ENCODE data around the gene ARMC2. TPM values are rescaled to one million over a fixed set of nuclear protein-coding genes. Genes with fewer than 3 reads are reported as not detected.

The ARMC2 gene
- total and polyA plus RNA-seq, 2 of the 4 experiments (the other 2 are of a cell fraction): 0.72 to 3.9 TPM

DNA sequence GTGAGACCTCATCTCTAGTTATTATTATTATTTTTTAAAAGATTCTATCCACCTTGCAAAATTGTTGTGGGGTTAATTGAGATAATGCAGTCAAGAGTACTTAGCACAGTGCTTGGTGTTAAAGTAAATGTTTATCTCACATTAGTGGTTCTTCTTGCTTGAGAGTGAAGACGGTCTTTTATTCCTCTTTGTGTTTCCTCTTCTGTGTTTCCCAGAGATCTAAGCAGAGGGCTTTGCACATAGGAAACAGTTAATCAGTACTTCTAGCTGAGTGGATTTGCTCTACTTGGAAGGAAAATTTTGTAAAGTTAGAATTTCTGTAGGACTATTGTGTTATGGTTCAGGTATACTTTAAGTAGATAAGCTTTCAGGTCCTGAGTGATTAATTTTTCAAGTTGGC, 3.5 kb downstream of the ARMC2 start:
- Histone ChIP-seq H3K4ac (ENCODE audit: low read depth, low read length) (no peak overlapping the region), H2BK15ac (ENCODE audit: low read depth, low read length) (no peak overlapping the region), H2AK9ac (replicated peaks; ENCODE audit: low read depth, low read length, poor library complexity) (no peak overlapping the region), H2BK120ac (ENCODE audit: low read depth, low read length) (no peak overlapping the region), H4K91ac (ENCODE audit: insufficient read depth, low read depth, low read length) (no peak overlapping the region), H3K79me1 (ENCODE audit: low read depth in 1 of 2, low read length in 2 of 2) (peaks cover 0 to 3% of the 10 kb centered on the region in 2 experiments; a peak in 1 of 4 replicates), H2AFZ (replicated peaks; ENCODE audit: low read length, poor library complexity) (no peak overlapping the region), H3K9ac (ENCODE audit: low read depth, low read length) (no peak overlapping the region), H4K20me1 (ENCODE audit: insufficient read depth, low read length) (0 out of 2 replicates have a peak, but pooled peaks cover 2% of the 10 kb centered on the region), H3K18ac (ENCODE audit: low read depth, low read length) (no peak overlapping the region), H3K36me3 (ENCODE audit: control insufficient read depth, insufficient read depth, low read length) (peaks cover 3% of the 10 kb centered on the region), H3K4me3 (ENCODE audit: insufficient read depth, low read depth, low read length) (no peak overlapping the region), H3K9me3 (ENCODE audit: control insufficient read depth, insufficient read depth, low read length) (peaks cover 3% of the 10 kb centered on the region; the same call in 1 of the 2 replicates), H3K14ac (replicated peaks; ENCODE audit: low read depth, low read length) (no peak overlapping the region), H3K9me1 (ENCODE audit: insufficient read depth, low read length) (peaks cover 7% of the 10 kb centered on the region), H3K4me2 (ENCODE audit: low read depth, low read length) (no peak overlapping the region), H3K4me1 (ENCODE audit: control insufficient read depth, insufficient read depth, low read length) (peaks cover 4% of the 10 kb centered on the region), H3K23ac (ENCODE audit: low read depth, low read length) (no peak overlapping the region), H2BK5ac (ENCODE audit: low read depth, low read length, poor library complexity, severe bottlenecking) (no peak overlapping the region), H2BK20ac (ENCODE audit: low read depth, low read length) (no peak overlapping the region), H3K27me3 (ENCODE audit: control insufficient read depth, insufficient read depth, low read length) (no peaks in the 10 kb centered on the region), H2AK5ac (ENCODE audit: low read depth, low read length) (no peak overlapping the region), H3K56ac (ENCODE audit: extremely low read depth, insufficient read depth, low read length) (no peak overlapping the region), H3K27ac (ENCODE audit: insufficient read depth, low read length) (no peak overlapping the region), H4K5ac (ENCODE audit: low read depth, low read length) (no peak overlapping the region), H4K8ac (ENCODE audit: low read depth in 2 of 2, low read length in 2 of 2) (no peak overlapping the region)
- ChIA-PET CTCF (interaction anchor here (0.9 kb wide), 1 partner anchor 20 kb away, joined by 3 read pairs; no protein-coding TSS in a partner anchor), POLR2A (ENCODE audit: unreplicated experiment) (no interaction called here)
- dilution Hi-C loops (cut with HindIII; ENCODE audit: low sequenced_read_pairs, unreplicated experiment): no loop called here
- BruUV-seq (replicated peaks): no TSS peak
- intact Hi-C loops (cut with micrococcal nuclease): no loop called here
- in situ Hi-C loops (cut with MboI; ENCODE audit: low sequenced_read_pairs): no loop called here
- DNase-seq: no peak
- no CpG with 5 or more reads among the region's 1 CpG for WGBS, 2 experiments (ENCODE audit: extremely low coverage in 2 of 2, insufficient read length in 1 of 2)
- ATAC-seq (ENCODE audit: low read depth): no peak
- TF ChIP-seq RAD21 (IDR thresholded peaks at IDR 0.05; ENCODE audit: low read length): no peak
- TF ChIP-seq SMC3 (IDR thresholded peaks at IDR 0.05; ENCODE audit: low read depth, low read length): no peak
- TF ChIP-seq, protein P1, sequence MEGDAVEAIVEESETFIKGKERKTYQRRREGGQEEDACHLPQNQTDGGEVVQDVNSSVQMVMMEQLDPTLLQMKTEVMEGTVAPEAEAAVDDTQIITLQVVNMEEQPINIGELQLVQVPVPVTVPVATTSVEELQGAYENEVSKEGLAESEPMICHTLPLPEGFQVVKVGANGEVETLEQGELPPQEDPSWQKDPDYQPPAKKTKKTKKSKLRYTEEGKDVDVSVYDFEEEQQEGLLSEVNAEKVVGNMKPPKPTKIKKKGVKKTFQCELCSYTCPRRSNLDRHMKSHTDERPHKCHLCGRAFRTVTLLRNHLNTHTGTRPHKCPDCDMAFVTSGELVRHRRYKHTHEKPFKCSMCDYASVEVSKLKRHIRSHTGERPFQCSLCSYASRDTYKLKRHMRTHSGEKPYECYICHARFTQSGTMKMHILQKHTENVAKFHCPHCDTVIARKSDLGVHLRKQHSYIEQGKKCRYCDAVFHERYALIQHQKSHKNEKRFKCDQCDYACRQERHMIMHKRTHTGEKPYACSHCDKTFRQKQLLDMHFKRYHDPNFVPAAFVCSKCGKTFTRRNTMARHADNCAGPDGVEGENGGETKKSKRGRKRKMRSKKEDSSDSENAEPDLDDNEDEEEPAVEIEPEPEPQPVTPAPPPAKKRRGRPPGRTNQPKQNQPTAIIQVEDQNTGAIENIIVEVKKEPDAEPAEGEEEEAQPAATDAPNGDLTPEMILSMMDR (conservative IDR thresholded peaks at IDR 0.05; ENCODE audit: low read depth, low read length): no peak
- no peak for TF ChIP-seq RCOR1 (IDR thresholded peaks at IDR 0.05; ENCODE audit: insufficient replicate concordance, low read length)
- TF ChIP-seq MAZ (IDR thresholded peaks at IDR 0.05; ENCODE audit: borderline replicate concordance, low read depth, low read length): no peak
- TF ChIP-seq RFX5 (IDR thresholded peaks at IDR 0.05; ENCODE audit: low read depth, low read length): no peak
- TF ChIP-seq, protein P2, sequence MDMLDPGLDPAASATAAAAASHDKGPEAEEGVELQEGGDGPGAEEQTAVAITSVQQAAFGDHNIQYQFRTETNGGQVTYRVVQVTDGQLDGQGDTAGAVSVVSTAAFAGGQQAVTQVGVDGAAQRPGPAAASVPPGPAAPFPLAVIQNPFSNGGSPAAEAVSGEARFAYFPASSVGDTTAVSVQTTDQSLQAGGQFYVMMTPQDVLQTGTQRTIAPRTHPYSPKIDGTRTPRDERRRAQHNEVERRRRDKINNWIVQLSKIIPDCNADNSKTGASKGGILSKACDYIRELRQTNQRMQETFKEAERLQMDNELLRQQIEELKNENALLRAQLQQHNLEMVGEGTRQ (IDR thresholded peaks at IDR 0.05; ENCODE audit: low read depth, low read length): no peak
- TF ChIP-seq NFE2L2 (IDR thresholded peaks at IDR 0.05; ENCODE audit: low read depth, low read length): no peak
- TF ChIP-seq FOS (IDR thresholded peaks at IDR 0.05; ENCODE audit: low read depth, low read length): no peak
- TF ChIP-seq CHD1 (IDR thresholded peaks at IDR 0.05; ENCODE audit: low read depth, low read length): no peak
